ENCODE data around the gene CHCHD6.

- TF ChIP-seq, protein P1, sequence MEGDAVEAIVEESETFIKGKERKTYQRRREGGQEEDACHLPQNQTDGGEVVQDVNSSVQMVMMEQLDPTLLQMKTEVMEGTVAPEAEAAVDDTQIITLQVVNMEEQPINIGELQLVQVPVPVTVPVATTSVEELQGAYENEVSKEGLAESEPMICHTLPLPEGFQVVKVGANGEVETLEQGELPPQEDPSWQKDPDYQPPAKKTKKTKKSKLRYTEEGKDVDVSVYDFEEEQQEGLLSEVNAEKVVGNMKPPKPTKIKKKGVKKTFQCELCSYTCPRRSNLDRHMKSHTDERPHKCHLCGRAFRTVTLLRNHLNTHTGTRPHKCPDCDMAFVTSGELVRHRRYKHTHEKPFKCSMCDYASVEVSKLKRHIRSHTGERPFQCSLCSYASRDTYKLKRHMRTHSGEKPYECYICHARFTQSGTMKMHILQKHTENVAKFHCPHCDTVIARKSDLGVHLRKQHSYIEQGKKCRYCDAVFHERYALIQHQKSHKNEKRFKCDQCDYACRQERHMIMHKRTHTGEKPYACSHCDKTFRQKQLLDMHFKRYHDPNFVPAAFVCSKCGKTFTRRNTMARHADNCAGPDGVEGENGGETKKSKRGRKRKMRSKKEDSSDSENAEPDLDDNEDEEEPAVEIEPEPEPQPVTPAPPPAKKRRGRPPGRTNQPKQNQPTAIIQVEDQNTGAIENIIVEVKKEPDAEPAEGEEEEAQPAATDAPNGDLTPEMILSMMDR (IDR thresholded peaks at IDR 0.05), result no peak
- no peak for TF ChIP-seq POLR2A (IDR thresholded peaks at IDR 0.05)
These were observed 19.0 kb upstream of the CHCHD6 start for GRCh38 chr3:126685021-126685420.
